ENCODE measurements around the gene LRMDA.

DNA sequence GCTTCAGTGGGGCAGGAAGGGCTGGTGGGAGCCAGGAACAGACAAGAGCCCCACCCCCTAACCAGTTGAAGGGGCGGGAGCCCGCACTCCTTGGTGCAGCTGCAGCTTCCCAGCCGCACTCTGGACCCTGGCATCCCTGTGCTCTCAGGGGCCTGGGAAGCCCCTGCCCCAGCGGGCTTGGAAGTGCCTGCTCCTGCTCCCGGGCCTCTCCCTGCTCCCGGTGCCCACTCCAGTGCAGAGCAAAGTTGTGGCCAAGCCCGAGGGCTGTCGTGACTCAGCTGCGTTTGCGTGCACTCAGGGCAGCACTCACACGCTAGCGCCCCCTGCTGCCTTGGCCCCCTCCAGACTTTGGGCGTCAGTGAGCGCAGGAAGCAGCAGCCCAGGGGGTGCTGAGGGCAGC is 883.8 kb downstream of the LRMDA start:
- TF ChIP-seq, protein P1, sequence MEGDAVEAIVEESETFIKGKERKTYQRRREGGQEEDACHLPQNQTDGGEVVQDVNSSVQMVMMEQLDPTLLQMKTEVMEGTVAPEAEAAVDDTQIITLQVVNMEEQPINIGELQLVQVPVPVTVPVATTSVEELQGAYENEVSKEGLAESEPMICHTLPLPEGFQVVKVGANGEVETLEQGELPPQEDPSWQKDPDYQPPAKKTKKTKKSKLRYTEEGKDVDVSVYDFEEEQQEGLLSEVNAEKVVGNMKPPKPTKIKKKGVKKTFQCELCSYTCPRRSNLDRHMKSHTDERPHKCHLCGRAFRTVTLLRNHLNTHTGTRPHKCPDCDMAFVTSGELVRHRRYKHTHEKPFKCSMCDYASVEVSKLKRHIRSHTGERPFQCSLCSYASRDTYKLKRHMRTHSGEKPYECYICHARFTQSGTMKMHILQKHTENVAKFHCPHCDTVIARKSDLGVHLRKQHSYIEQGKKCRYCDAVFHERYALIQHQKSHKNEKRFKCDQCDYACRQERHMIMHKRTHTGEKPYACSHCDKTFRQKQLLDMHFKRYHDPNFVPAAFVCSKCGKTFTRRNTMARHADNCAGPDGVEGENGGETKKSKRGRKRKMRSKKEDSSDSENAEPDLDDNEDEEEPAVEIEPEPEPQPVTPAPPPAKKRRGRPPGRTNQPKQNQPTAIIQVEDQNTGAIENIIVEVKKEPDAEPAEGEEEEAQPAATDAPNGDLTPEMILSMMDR (IDR thresholded peaks at IDR 0.05): no peak
- no peak for TF ChIP-seq POLR2A (IDR thresholded peaks at IDR 0.05)
